Stimulated activated naive CD4-positive, alpha-beta T cell (primary cell): ENCODE results near the gene B3GNT7.

ENCODE experiments used
- DNase-seq, 6 experiments: peaks; one replicate each; lab custom pipeline; 2025; lab: John Stamatoyannopoulos, UW

B3GNT7 gene

DNA sequence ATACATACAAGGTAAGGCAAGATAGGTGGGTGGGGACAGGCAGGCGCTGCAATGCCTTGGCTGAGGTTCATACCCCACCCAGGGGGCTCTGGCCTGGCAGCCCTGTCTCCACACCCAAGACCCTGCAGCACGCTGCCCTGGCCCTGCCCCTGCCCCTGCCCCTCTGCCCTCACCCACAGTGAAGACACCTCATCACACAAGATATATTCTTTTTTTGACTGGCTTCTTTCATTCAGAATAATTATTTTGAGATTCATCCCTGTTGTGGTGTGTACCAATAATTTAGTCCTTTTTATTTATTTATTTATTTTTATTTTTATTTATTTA, 11.4 kb upstream of the B3GNT7 start:
- no peak for DNase-seq

DNA sequence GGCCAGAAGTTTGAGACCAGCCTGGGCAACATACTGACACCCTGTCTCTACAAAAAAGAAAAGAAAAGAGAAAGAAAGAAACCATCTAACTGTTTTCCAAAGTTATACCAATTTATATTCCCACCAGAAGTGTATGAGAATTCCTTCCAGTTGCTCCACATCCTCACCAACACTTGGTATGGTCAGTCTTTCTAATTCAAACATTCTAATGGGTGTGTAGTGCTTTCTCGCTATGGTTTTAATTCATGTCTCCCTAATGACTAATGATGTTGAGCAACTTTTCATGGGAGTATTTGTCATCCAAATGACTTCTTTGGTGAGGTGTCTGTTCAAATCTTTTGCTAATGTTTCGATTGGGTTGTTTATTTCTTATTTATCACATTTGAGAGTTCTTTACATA, 10.5 kb upstream of the B3GNT7 start:
- DNase-seq, result no peak

DNA sequence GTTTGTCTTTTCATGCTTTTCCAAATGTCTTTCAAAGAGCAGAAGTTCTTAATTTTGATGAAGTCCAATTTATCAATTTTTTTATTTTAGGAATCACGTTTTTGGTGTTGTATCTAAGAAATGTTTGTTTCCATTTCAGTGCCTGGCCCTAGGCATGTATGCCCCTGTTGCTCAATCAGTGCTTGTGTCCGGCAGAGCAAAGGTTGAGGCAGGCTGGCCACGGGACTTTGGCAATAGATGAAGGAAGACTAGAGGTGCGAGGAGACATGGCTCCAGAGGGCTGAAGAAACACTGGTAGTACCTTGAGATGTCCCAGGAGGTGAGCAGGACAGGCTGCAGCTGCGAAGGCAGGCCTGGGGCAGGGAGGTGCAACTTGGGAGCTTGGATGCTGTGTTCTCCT, 10.1 kb upstream of the B3GNT7 start:
- DNase-seq, result no peak

DNA sequence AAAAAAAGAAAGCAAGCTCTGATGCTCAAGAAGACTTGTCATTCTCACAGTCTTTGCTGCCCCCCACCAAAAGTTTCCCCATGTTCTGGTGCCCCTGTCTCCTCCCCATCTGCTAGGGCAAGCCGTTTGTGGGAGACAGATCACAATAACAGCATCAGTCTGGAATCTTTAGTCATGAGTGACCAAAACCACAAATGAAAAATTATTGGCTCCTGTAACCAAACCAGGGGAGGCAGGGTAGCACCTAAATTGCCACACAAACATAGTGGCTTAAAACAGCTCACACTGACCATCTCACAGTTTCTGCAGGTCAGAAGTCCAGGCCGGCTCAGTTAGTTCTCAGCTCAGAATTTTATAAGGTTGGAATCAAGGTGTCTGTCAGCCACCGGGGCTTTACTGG, 9.1 kb upstream of the B3GNT7 start:
- DNase-seq, result no peak

DNA sequence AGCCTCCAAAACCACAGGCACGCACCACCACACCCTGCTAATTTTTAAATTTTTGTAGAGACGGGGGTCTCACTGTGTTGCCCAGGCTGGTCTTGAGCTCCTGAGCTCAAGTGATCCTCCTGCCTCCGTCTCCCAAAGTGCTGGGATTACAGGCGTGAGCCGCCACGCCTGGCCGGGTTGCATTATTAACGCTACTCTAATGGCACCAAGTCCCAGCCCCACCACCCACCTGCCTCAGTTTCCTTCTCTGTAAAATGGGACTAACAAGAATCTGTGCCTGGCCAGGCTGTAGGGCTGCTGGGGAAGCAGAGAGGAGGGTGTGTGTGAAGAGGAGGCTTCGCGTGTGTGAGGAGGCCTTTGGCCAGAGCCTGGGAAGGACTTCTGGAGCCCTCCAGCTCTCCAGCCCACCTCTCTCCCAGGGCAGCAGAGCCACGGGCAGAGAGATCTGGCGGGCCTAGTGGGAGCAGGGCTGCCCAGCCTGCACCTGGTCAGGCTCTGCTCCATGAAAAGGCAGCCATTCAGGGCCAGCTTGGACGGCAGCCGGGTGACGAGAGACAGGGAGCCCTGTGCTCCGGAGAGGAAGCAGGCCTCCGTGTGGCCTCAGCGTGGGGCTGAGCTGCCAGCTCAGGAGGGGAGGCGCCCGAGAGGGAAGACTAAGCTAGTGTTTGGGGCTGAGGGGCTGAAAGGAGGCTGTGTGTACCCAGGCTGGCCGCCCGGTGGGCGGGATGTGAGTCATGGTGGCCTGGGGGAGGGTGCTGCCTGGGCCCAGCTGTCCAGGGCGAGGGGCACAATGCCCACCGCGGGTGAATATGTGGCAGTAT, 7.4 kb upstream of the B3GNT7 start:
- DNase-seq, result no peak

DNA sequence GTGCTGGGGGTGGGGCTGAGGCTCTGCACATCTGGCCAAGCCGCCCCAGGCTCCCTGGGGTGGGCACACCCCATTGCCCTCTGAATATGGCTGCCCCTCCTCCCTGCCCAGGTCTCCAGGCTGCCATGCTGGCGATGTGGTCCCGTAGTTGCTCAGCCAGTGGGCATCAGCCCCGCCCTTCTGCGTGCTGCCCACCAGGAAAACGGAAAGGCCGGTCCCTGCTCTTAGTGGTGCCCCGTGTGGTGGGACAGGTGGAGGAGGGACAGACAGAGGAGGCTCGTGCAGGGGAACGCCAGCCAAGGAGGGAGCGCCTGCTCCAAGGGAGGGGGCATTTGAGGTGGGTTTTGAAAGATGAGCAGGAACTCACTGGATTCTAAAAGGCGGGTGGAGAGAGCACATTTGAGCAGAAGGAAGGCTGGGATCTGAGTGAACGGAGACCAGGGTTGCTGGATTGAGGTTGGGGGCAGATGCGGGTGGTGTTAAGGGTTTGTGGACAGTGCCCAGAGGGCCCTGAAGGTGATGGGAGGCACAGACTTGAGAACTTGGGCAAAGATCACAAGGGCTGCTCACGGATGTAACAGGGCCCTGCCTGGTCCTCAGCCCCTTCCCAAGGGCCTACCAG, 6.7 kb upstream of the B3GNT7 start:
- DNase-seq, result no peak

DNA sequence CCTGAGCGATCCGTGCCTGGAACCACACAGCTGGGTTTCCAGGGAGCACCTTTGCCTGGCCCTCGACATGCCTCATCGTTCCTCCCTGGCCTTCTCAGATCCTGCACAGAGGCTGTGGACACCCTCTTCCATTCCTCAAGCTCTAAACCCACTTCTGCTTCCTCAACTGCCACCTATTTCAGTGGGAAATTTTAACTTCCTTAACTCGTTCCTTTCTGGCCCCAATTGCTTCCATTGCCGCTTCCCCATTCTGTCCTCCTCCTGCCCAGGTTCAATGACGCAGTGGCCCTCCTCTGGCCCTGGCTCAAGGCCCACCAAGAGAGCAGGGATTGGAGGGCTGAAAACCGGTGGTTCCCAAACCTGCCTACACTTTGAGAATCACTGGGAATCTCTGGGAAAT, 4.8 kb upstream of the B3GNT7 start:
- DNase-seq, result no peak

DNA sequence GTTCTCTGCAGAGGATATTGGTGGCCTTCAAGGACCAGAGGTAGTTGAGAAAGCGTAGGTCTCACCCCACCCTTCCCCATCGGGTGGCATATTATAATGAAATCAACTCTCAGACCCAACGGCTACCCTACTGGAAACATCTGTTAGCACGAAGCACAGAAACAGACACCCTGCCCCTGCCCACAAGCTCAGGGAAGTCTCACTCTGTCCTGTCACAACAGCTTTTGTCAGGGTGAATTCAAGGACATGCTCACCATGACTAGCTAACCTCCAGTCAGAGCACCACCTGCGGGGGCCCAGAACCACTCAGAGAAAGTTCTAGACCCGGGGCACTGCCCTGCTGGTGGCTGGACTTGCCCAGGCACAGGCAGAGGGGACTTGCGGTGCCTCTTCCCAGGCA, 3.5 kb upstream of the B3GNT7 start:
- DNase-seq, result no peak

DNA sequence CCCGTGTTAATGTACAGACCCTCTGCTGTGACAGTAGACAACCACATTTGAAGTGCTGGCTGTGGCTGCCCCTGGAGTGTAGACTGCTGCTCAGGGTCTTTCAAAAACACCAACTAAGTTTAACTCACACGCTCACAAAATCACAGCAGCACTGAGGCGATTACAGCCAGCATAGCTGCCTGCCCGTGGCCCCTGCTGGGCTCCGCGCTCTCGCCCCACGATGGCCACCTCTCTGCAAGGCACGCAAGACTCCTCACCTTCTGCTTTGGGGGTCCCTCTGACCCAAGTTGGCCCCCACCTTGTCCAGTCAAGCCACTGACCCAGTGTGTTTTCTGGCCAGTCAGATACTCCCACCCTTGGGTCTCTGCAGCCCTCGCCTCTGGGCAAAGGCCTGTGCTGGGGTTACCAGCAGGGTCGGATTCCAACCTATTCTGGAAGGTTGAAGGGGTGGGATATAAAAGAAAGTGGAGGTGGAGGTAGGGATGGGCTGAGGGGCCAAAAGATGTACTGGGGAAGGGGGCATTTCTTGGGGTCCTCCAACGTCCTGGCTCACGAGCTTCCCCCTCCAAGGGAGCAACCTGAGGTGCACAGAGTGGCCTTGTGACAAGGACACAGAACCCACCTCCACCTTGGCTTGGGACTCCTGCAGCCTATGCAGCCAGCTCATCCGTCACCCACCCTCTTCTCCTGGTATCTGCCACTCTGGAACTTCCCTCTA, 2.9 kb upstream of the B3GNT7 start:
- DNase-seq, result no peak

DNA sequence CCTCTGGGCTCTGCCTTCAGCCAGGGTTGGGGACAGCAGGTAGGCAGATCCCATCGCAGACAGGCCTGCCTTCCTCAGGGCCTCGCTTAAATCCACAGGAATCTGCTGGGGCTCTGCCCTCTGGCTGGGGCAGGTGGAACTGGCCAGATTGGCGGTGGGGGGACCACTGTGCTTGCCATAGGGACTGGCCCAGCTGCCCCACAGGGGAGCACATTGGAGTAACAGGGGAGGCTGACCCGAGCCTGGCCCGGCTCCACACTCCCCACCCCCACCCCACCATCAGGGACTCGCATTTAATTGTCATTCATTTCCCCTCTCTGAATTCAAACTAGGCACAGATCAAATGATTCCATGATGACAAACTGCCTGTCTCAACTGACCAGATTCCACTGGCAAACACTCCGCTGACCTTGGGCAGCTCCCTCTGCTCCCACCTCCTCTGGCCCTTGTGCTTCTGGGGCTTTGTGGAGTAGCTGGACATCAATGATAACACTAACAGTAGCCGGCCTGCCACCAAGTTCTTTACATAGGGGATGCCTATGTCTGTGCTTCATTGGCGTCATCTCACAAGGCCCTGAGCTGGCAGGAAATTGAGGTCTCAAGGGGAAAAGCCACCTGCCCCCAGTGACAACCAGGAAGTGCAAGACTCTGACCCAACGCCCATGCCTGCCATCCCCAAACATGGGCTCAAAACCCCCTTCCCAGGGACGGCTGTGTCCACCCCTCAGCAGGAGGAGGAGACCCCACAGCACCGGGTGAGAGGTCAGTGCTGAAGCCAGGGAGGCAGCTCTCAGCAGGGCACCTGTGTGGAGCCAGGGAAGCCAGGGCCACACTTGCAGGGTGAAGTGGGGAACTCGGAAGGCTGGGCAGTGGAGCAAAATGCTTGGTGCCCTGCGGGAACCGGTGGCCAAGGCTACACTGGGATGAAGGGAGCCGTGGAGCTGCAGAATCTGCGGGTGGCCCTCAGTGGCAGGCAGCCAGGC, 2.1 kb upstream of the B3GNT7 start:
- no peak for DNase-seq

DNA sequence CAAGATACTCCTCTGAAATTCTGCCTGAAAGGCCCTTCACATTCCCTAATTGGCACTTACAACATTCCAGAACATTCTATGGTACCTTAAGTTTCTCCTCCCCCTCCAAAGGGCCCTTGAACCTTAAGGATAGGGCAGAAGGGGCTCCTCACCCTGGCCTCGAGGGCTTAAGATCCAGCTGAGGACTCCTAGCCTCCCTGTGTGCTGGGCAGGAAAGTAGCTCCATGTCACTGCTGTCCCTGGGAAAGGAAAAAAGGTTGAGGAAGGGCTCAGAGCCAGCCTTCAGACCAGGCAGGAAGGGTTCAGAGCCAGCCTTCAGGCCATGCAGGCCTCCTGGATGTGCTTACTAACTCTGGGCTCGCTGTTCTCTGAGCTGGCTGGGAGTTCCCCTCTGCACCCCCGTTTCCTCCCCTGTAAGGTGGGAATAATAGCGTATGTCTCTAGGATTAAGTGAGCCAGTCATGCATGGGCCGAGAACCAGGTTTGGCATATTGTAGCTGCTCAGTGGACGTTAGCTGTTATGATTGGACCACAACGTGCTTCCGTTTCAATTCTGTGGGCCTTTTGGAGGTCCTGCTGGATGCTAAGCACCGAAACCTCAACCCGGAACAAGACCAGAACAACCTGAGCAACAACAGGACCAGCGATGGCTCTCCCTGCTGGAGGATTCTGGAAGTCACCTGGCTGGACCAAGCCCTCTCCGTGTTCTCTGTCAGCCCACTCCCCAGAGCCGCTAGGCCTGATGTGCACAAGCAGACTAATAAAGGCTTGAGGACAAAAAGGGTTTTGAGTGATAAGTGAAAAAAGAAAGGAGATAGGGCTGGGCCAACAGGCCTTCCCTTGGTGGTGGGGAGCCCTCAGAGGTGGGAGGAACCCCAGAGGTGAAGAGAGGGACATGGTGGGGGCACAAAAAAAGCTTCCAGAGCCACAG, 1.0 kb upstream of the B3GNT7 start:
- no peak for DNase-seq

DNA sequence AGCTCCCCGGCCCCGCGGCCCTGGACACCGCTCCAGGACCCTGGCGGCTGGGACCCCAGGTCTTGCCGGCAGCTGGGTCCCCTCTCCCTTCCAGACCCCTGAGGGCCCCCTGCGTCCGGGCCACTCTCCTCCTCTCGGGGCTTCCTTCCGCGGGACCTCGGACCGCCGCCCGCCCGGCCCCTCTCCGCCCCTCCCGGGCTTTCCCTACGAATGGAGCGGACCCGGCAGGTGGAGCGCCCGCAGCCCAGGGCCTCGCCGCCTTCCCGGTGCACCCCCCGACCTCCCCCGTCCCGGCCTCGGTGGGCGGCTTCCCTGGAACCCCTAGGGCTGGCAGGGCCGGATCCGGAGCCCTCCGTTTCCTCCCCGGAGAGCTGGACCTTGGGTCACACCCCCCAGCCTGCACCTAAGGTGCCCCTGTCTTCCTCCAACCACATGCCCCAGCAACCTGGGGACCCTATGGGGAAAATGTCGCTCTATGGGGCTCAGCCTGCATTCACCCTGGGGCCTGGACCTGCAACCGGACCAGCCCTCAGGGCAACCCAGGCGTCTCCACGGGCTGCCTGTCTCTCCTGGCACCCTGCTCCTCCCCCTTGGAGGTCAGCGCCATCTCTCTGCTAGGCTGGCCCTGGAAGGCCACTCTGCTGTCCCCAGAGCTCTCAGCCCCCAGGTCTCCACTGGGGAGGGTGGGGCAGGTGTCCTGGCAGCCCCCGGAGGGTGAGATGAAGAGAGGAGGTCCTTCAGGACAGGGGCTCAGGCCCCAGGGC, 730 bp downstream of the B3GNT7 start:
- DNase-seq, result no peak

DNA sequence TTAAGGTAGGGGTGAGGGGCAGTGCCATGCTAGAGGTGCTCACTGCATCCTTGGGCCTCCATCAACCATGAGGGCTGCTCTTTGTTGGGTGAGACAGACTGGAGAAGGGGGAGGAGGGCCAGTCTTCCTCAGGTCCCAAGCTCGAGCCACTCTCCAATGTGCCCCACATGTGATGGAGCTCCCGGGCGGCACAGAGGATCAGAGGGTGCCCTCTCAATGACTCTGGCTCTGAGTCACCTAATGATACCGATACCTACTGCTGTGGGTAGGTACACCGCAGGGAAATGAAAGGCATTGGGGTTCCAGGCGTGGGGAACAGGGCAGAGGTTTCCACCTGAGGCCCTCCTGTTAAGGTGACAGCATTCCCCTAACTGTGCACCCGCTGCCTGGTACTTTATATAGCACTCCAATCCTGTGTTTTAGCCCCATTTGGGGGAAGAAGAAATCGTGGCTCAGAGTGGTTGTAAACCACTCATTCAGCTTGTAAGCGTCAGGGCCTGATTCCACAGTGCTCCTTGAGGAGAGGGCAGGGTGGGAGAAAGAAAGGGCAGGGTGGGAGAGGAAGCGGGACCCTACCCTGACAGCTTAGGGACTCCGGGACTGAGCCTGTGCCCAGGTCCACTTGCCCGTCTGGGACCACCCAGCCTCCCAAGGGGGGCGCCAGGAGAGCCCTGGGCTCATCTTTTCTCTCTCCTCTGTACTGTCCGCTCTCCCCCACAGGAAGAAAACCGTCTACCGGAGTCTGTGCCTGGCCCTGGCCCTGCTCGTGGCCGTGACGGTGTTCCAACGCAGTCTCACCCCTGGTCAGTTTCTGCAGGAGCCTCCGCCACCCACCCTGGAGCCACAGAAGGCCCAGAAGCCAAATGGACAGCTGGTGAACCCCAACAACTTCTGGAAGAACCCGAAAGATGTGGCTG, 1.8 kb downstream of the B3GNT7 start:
- no peak for DNase-seq

DNA sequence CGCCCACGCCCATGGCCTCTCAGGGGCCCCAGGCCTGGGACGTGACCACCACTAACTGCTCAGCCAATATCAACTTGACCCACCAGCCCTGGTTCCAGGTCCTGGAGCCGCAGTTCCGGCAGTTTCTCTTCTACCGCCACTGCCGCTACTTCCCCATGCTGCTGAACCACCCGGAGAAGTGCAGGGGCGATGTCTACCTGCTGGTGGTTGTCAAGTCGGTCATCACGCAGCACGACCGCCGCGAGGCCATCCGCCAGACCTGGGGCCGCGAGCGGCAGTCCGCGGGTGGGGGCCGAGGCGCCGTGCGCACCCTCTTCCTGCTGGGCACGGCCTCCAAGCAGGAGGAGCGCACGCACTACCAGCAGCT, 2.4 kb downstream of the B3GNT7 start:
- no peak for DNase-seq

DNA sequence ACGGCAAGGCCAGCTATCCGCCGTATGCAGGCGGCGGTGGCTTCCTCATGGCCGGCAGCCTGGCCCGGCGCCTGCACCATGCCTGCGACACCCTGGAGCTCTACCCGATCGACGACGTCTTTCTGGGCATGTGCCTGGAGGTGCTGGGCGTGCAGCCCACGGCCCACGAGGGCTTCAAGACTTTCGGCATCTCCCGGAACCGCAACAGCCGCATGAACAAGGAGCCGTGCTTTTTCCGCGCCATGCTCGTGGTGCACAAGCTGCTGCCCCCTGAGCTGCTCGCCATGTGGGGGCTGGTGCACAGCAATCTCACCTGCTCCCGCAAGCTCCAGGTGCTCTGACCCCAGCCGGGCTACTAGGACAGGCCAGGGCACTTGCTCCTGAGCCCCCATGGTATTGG, 3.1 kb downstream of the B3GNT7 start:
- DNase-seq, result no peak

DNA sequence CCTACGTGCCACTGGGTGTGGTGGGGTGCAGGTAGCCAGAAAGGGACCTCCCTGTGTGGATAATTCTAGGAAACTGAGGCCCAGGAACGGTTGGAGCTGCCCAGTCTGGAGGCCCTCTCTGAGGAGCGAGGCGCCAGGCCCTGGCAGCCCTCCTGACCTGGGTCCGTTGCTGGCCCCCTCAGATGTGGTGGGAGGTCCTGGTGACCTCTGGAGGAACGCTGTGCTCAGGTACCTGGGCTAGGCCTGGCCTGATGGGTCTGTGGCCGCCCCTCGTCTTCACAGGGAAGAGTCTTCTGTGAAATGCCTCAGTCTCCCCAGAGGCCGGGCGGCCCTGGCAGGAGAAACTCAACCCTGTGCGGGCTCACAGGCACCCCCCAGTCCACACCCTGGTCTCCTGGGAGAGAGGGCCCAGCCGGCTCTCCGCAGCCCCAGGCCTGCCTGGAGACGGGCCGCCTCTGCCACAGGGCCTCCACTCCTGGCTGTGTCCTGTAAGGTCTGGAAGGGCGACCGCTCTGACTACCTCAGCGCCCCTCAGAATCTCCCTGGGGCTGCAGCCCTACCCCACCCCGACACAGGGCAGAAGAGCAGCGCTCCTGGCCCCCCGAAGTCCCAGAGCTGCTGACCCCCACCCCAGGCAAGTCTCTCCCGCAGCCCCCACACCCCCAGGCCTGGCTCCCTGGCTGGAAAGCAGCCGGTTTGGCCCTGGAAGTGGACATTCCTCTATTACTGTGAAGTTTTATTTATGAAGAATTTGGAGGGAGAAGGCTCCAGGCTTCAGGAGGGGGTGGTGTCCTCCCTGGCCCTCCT, 3.7 kb downstream of the B3GNT7 start:
- no peak for DNase-seq

DNA sequence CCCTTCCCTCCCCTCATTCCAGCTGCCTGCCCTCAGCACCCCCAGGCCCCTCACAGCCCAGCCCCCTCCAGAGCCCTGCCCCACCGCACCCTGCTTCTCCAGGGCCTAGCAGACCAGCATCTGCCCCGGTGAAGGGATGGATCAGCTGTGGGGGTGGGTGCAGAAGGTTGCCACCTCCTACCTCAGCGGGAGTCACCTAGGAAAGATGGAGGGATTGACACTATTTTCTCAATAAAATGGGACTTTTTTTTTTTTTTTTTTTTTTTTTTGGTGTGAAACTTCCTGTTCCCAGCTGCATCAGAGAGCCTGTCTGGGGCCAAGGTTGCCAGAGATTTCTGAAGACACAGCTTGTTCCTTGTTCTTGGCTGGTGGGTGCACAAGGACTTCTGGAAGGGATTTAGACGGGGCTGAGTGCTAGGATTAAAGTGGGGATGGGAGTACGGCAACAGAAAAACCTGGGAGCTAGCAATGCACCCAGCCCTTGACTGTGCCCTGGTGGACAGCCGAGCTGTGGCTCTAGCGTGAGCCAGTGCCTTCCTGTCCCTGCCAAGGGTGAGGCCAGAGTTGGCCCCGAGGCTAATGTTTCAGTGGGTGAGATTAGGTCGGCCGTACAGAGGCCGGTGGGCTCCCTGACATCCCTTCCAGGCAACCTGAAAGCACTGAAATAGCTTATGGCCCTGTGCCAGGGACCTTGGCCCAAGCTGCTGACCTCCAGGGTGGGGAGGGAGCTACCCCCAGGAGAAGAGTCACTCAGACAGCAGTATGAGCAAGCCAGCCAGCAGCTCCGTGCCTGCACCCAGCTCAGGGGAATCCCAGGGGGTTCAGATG, 4.6 kb downstream of the B3GNT7 start:
- no peak for DNase-seq
